Measurements from ENCODE around the gene AFF3. TPM values are rescaled to one million over a fixed set of nuclear protein-coding genes. Genes with fewer than 3 reads are reported as not detected.
A peak's percentile ranks its signal among the peaks of the same experiment; 100 is the strongest.
"Not testable (repeated sequence)": the region's sequence is repeated elsewhere in the genome, so short reads cannot be mapped to it uniquely, and the experiment has no call there.

AFF3 gene
- total and polyA plus RNA-seq, 2 experiments from 2014 or later, result 12.0 to 12.8 TPM

DNA sequence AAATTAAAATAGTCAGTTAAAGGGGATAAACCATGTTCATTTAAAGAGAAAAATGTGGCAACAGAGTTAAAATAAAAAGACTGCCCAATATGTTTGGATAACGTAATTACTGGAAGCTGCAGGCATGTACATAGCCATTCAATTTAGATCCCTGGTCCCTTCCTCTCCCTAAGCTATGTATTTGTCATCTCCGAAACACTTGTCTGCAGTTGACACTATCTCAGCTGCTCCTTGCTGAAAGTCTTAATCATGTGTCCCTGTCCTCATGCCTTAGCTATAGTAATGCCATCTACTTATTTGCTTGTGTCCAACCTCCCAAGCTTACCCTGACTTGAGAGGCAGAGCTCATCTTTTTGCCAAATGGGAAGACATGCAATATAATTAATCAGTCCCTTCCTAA, 478.7 kb downstream of the AFF3 start:
- no peaks in the 10 kb centered on the region for H3K36me3 ChIP-seq
- H3K27ac ChIP-seq, result no peak overlapping the region
- TF ChIP-seq, protein P1, sequence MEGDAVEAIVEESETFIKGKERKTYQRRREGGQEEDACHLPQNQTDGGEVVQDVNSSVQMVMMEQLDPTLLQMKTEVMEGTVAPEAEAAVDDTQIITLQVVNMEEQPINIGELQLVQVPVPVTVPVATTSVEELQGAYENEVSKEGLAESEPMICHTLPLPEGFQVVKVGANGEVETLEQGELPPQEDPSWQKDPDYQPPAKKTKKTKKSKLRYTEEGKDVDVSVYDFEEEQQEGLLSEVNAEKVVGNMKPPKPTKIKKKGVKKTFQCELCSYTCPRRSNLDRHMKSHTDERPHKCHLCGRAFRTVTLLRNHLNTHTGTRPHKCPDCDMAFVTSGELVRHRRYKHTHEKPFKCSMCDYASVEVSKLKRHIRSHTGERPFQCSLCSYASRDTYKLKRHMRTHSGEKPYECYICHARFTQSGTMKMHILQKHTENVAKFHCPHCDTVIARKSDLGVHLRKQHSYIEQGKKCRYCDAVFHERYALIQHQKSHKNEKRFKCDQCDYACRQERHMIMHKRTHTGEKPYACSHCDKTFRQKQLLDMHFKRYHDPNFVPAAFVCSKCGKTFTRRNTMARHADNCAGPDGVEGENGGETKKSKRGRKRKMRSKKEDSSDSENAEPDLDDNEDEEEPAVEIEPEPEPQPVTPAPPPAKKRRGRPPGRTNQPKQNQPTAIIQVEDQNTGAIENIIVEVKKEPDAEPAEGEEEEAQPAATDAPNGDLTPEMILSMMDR (IDR thresholded peaks at IDR 0.05; ENCODE audit: low read depth, low read length), result no peak
- no peaks in the 10 kb centered on the region for H3K27me3 ChIP-seq
- no peak overlapping the region for H3K4me3 ChIP-seq
- no peak for DNase-seq (ENCODE audit: low read depth in 1 of 2, low spot score in 1 of 2)
- no peaks in the 10 kb centered on the region for H3K9me3 ChIP-seq (ENCODE audit: low read depth)
- no peaks in the 10 kb centered on the region for H3K4me1 ChIP-seq (ENCODE audit: low read depth)

DNA sequence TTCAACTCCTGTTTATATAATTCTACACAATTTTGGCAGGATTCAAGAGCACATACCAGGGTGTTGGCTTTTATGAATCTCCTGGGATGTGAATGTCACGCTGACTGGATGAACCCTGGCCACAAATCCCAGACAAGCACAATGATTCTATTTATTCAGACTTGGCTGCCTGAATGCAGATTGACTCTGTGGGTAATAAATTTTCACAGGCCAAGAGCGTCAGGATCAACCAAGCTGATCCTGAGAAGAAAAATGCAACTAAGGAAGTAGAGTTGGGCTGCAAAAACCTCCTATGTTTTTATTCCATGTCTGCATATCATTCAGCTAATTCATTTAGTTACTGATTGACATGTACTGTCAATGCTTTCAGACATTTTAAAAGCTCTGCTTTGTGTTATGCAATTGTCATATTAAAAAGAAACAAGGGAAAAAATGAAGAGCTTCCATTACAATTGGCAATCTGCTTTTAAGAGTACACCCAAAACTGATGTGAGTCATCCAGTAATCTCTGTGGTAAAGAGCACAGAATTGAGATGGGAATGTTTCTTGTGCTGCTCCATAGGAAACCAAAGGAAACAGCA, 479.5 kb downstream of the AFF3 start:
- Histone ChIP-seq H3K4me3 (no peak overlapping the region), H3K27me3 (no peaks in the 10 kb centered on the region), H3K36me3 (no peaks in the 10 kb centered on the region), H3K9me3 (ENCODE audit: low read depth) (no peaks in the 10 kb centered on the region), H3K4me1 (ENCODE audit: low read depth) (no peaks in the 10 kb centered on the region), H3K27ac (no peak overlapping the region)
- DNase-seq (ENCODE audit: low read depth in 1 of 2, low spot score in 1 of 2), result peak in 1 of 2 donors; percentile 86
- TF ChIP-seq, protein P1 (IDR thresholded peaks at IDR 0.05; ENCODE audit: low read depth, low read length), result no peak

DNA sequence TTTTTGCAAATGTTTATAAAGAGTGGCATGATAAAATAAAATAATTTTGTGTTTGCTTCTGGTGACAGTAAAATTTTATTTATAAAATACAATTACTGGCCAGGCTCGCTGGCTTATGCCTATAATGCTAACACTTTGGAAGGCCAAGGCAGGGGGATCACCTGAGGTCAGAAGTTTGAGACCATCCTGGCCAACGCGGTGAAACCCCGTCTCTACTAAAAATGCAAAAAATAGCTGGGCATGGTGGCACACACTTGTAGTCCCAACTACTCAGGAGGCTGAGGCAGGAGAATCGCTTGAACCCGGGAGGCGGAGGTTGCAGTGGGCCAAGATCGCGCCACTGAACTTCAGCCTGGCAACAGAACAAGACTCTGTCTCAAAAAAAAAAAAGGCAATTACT, 480.6 kb downstream of the AFF3 start:
- H3K27ac ChIP-seq; DNase-seq (ENCODE audit: low read depth in 1 of 2, low spot score in 1 of 2); H3K27me3 ChIP-seq; H3K9me3 ChIP-seq (ENCODE audit: low read depth); H3K36me3 ChIP-seq; H3K4me3 ChIP-seq; H3K4me1 ChIP-seq (ENCODE audit: low read depth): not testable (repeated sequence)

DNA sequence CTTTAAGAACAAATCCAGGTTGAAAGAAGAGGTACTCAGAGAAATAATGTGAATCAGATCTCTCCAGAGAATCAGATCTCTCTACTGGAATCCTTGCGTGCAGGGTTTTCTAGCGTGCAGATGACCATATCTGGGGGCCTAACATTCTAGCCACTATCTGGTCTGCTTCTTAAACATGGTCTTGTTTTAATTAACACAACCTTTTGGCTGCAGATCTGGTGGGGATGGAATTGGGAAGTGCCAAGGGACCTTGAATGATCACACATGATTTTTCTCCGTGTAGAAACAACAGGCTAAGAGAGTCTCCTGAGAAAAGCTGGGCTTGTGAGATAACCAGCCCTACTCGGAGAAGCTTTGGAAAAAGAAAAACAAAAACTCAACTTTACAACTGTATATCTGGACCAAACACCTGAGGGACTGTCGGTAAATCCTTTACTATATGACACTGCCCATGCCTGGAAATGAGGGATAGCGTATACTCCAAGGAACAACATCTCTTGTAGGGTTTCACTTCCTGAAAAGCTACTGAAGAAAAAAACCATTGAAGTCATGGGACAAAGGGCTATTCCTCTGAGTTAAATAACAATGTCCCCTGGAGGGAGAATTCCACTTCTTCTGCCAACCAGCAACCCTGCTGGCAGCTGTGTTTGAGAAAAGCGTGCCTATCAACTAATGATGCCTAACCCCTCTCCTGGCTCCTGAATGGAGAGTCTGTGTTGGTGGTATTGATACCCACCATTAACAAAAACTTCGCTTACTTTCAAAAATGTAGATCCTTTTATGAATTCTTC, 481.6 kb downstream of the AFF3 start:
- DNase-seq (ENCODE audit: low read depth in 1 of 2, low spot score in 1 of 2), result no peak
- no peaks in the 10 kb centered on the region for H3K4me1 ChIP-seq (ENCODE audit: low read depth)
- no peaks in the 10 kb centered on the region for H3K9me3 ChIP-seq (ENCODE audit: low read depth)
- no peak overlapping the region for H3K4me3 ChIP-seq
- no peaks in the 10 kb centered on the region for H3K27me3 ChIP-seq
- H3K27ac ChIP-seq, result no peak overlapping the region
- TF ChIP-seq, protein P1 (IDR thresholded peaks at IDR 0.05; ENCODE audit: low read depth, low read length), result no peak
- no peaks in the 10 kb centered on the region for H3K36me3 ChIP-seq

- H3K27me3 ChIP-seq, result no peaks in the 10 kb centered on the region
- H3K27ac ChIP-seq, result no peak overlapping the region
- H3K4me3 ChIP-seq, result no peak overlapping the region
- TF ChIP-seq, protein P1 (IDR thresholded peaks at IDR 0.05; ENCODE audit: low read depth, low read length), result no peak
- no peaks in the 10 kb centered on the region for H3K4me1 ChIP-seq (ENCODE audit: low read depth)
- H3K9me3 ChIP-seq (ENCODE audit: low read depth), result no peaks in the 10 kb centered on the region
- H3K36me3 ChIP-seq, result no peaks in the 10 kb centered on the region
- peak in 1 of 2 donors; percentile 11 for DNase-seq (ENCODE audit: low read depth in 1 of 2, low spot score in 1 of 2)
Observed at GRCh38 chr2:99659874-99660273, 482.5 kb downstream of the AFF3 start.

DNA sequence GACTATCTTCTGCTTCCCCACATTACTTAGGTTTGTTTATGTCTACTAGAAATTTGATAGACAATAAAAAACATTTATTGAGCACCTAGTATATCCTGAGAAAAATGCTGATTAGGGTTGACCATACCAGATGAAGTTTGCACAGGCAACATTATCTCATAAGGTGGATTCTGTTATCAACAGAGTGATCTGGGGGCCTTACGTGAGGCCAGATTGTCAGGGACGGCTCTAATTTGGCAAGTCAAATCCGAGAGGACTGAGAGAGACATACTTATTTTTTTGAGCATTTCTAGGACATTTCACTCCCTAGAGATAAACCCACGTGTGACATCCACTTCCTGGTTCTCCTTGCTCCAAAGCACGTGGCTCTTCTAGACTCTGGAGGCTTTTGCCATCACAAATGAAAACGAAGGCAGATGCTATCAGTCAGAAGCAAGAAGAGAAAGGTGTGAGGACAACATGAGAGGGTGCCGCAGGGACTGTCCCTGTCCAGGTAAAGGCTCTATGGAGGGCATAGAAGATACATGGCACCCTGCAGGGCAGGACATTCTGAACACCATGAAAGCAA, 484.6 kb downstream of the AFF3 start:
- H3K4me1 ChIP-seq (ENCODE audit: low read depth), result no peaks in the 10 kb centered on the region
- H3K4me3 ChIP-seq, result no peak overlapping the region
- H3K27ac ChIP-seq, result no peak overlapping the region
- H3K9me3 ChIP-seq (ENCODE audit: low read depth), result no peaks in the 10 kb centered on the region
- DNase-seq (ENCODE audit: low read depth in 1 of 2, low spot score in 1 of 2), result no peak
- no peaks in the 10 kb centered on the region for H3K27me3 ChIP-seq
- TF ChIP-seq, protein P1 (IDR thresholded peaks at IDR 0.05; ENCODE audit: low read depth, low read length), result no peak
- H3K36me3 ChIP-seq, result no peaks in the 10 kb centered on the region

All from cardiac muscle cell (in vitro differentiated cells and primary cell).